Suprapubic skin (tissue), 4 donors: ENCODE data around the gene SOWAHB.

ENCODE experiments used
- CTCF ChIP-seq, 2 donors: fragments of 200-600 bp in 1 of 2; fragments of 450-650 bp in 1 of 2; sonication (generic) in 1 of 2; IDR thresholded peaks; one replicate each; pipeline ENCODE4 v1.5.1; 2016 to 2019; ENCODE audit warnings: antibody characterized with exemption in 2 of 2, mild to moderate bottlenecking in 1 of 2, moderate library complexity in 1 of 2
- POLR2A ChIP-seq, 2 donors: fragments of 450-650 bp; IDR thresholded peaks; one replicate each; pipeline ENCODE4 v1.6.1; 2017; ENCODE audit warnings: antibody characterized with exemption in 2 of 2, mild to moderate bottlenecking in 2 of 2, moderate library complexity in 2 of 2
- POLR2AphosphoS5 ChIP-seq, 3 donors: sonication (generic); formaldehyde crosslinking; IDR thresholded peaks; one replicate each; pipeline ENCODE4 v1.6.1; 2017; ENCODE audit warnings: antibody characterized with exemption in 3 of 3

DNA sequence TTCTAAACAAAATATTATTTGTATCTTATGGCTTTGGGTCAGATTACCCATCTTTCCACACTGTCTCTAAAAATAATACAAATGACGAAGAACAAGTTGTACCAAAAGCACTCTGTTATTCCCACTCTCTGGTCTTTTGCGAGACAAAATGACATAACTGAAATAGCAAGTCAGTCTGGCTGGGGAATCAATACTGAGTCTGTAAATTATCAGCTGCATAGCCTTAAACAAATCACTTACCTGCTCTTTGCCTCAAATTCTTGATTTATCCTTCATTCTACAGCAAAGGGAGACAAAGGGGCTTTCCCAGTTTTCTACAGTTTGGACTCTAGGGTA is 40.9 kb downstream of the SOWAHB start:
- TF ChIP-seq POLR2AphosphoS5 (IDR thresholded peaks at IDR 0.05) (no peak), POLR2A (IDR thresholded peaks at IDR 0.05) (no peak), CTCF (IDR thresholded peaks at IDR 0.05) (no peak)
